Esophagus muscularis mucosa (tissue), 4 donors: Measurements from ENCODE around the gene PTCSC3. TPM values are rescaled to one million over a fixed set of nuclear protein-coding genes. Genes with fewer than 3 reads are reported as not detected.

Experiments used
- DNase-seq: peaks from one replicate; pipeline ENCODE4 v3.0.0-alpha.2; 2017; ENCODE audit errors: extremely low spot score
- H3K27ac ChIP-seq, 4 donors: fragments of 200-600 bp; sonication (generic); replicated peaks in 1 of 4; 1 replicate in 3 of 4; 2 replicates in 1 of 4; pipeline ENCODE4 v1.5.1; 2016 to 2019; ENCODE audit warnings: mild to moderate bottlenecking in 1 of 4
- H3K27me3 ChIP-seq, 4 donors: fragments of 200-600 bp; sonication (generic); one replicate each; pipeline versions ENCODE4 v1.5.1 to v1.6.0; 2016 to 2019
- H3K36me3 ChIP-seq, 4 donors: fragments of 200-600 bp; sonication (generic); one replicate each; pipeline ENCODE4 v1.5.1; 2016 to 2019
- H3K4me1 ChIP-seq, 4 donors: fragments of 200-600 bp; sonication (generic); one replicate each; pipeline ENCODE4 v1.5.1; 2016 to 2019
- H3K4me3 ChIP-seq, 4 donors: fragments of 200-600 bp; sonication (generic); 1 replicate in 2 of 4; 2 replicates in 2 of 4; pipeline ENCODE4 v1.5.1; 2016 to 2019; ENCODE audit warnings: mild to moderate bottlenecking in 4 of 4, moderate library complexity in 1 of 4
- H3K9me3 ChIP-seq, 4 donors: fragments of 200-600 bp; sonication (generic); 1 replicate in 3 of 4; 2 replicates in 1 of 4; pipeline ENCODE4 v1.5.1; 2016 to 2019
- EP300 ChIP-seq: sonication (generic); formaldehyde crosslinking; IDR thresholded peaks from one replicate; pipeline ENCODE4 v1.6.1; 2017; ENCODE audit warnings: antibody characterized with exemption
- POLR2A ChIP-seq: fragments of 450-650 bp; IDR thresholded peaks from one replicate; pipeline ENCODE4 v1.6.1; 2017; ENCODE audit warnings: antibody characterized with exemption, moderate library complexity, mild to moderate bottlenecking, low read depth
- POLR2AphosphoS5 ChIP-seq, 2 donors: sonication (generic); formaldehyde crosslinking; IDR thresholded peaks; one replicate each; pipeline ENCODE4 v1.6.1; 2017; ENCODE audit warnings: antibody characterized with exemption in 2 of 2
- WGBS: methylation state at CpG from one replicate; pipeline ENCODE4 v1.1.5; 2018; 5-methylcytosine and 5-hydroxymethylcytosine counted together
- intact Hi-C: fragments of 100-400 bp; cut with DNase I; formaldehyde crosslinking; loops from one replicate; pipeline ENCODE4 v1.15.1; 2023
- total RNA-seq, 4 donors: library from RNA; depleted of rRNA; stranded (reverse); fragments of >200 nt; gene quantifications; one replicate each; pipeline versions ENCODE4 v1.1.0 to v1.2.1, GENCODE V29; 2016
- TF ChIP-seq, protein P1 (sequence below), 3 experiments: fragments of 200-600 bp in 2 of 3; fragments of 450-650 bp in 1 of 3; sonication (generic) in 2 of 3; IDR thresholded peaks; one replicate each; pipeline ENCODE4 v1.5.1; 2017 to 2019; ENCODE audit warnings: antibody characterized with exemption in 3 of 3, mild to moderate bottlenecking in 2 of 3, moderate library complexity in 1 of 3

The PTCSC3 gene
- total RNA-seq, 4 donors from 2014 or later, result not detected

DNA sequence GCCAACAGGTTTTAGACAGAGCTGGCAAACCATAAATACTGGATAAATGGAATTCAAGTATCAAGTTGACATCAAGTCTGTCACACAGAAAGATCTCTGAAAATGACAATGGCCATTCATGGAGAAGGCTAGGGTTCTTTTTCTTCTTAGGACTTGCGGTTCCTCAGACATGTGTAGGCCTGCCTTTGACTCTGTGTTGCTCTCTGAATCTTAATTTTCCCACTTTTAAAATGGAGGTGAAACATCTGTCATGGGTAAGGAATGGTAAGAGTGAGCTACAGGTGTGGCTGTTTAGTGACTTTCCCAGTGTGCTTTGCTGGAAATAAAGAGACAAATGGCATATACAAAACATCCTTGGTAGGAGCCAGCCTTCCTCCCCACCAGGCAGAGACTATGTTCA lies 79.2 kb downstream of the PTCSC3 start:
- WGBS, result 94% methylated on average over 1 of the region's 1 CpG
- no peak overlapping the region for H3K4me3 ChIP-seq
- H3K36me3 ChIP-seq, result no peaks in the 10 kb centered on the region
- H3K4me1 ChIP-seq, result no peaks in the 10 kb centered on the region
- no peak for TF ChIP-seq EP300
- no peak for TF ChIP-seq POLR2A
- TF ChIP-seq, protein P1, sequence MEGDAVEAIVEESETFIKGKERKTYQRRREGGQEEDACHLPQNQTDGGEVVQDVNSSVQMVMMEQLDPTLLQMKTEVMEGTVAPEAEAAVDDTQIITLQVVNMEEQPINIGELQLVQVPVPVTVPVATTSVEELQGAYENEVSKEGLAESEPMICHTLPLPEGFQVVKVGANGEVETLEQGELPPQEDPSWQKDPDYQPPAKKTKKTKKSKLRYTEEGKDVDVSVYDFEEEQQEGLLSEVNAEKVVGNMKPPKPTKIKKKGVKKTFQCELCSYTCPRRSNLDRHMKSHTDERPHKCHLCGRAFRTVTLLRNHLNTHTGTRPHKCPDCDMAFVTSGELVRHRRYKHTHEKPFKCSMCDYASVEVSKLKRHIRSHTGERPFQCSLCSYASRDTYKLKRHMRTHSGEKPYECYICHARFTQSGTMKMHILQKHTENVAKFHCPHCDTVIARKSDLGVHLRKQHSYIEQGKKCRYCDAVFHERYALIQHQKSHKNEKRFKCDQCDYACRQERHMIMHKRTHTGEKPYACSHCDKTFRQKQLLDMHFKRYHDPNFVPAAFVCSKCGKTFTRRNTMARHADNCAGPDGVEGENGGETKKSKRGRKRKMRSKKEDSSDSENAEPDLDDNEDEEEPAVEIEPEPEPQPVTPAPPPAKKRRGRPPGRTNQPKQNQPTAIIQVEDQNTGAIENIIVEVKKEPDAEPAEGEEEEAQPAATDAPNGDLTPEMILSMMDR (IDR thresholded peaks at IDR 0.05), result no peak
- TF ChIP-seq POLR2AphosphoS5 (IDR thresholded peaks at IDR 0.05), result no peak
- H3K27me3 ChIP-seq, result peaks cover 0 to 4% (median 0%) of the 10 kb centered on the region in 4 donors
- H3K27ac ChIP-seq, result no peak overlapping the region
- intact Hi-C loops, result no loop called here
- no peak for DNase-seq
- H3K9me3 ChIP-seq, result no peaks in the 10 kb centered on the region

DNA sequence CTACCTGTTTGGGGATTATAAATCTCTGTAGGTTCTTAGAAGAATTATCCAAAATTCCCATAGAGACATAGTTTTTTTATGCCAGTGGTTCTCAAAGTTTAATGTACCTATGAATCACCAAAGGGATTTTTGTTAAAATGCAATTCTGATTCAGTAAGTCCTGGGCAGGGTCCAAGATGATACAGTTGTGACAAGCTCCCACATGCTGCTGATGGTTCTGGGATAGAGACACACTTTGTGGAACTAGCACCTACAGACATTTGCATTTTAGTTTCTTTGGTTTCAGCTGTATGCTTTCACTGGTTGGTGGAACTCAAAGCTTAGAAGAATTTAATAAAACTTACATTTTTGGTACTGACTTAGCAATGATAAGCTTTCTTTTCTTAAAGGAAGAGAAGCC lies 80.4 kb downstream of the PTCSC3 start:
- no peak overlapping the region for H3K4me3 ChIP-seq
- no peaks in the 10 kb centered on the region for H3K36me3 ChIP-seq
- no peak for DNase-seq
- H3K27me3 ChIP-seq, result peaks cover 0 to 4% (median 0%) of the 10 kb centered on the region in 4 donors
- TF ChIP-seq EP300 (no peak), POLR2AphosphoS5 (IDR thresholded peaks at IDR 0.05) (no peak), POLR2A (no peak)
- TF ChIP-seq, protein P1 (IDR thresholded peaks at IDR 0.05), result no peak
- intact Hi-C loops, result no loop called here
- peaks cover 0 to 2% (median 0%) of the 10 kb centered on the region in 4 donors for H3K4me1 ChIP-seq
- no peak overlapping the region for H3K27ac ChIP-seq
- no peaks in the 10 kb centered on the region for H3K9me3 ChIP-seq

DNA sequence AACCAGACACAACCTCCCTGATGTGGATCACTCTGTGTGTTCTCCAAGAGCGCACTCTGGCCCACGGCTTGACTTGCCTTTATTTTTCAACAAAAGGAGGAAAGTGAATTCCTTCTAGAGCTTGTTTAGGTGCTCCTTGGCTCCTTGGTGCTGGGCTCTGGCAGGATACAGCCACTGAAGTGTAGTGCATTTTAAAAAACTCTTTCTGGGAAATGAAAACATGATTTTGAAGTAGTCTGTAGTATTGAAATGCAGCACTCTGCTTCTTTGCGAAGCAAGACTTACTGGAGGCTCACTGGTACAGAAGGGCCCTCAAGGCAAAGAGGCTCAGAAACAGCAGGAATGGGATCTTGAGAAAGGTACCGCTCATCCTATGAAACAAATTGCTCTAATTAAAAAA lies 81.6 kb downstream of the PTCSC3 start:
- no peak for DNase-seq
- intact Hi-C loops, result no loop called here
- 75% methylated on average over 4 of the region's 4 CpGs for WGBS
- peaks cover 0 to 4% (median 0%) of the 10 kb centered on the region in 4 donors for H3K27me3 ChIP-seq
- TF ChIP-seq EP300 (no peak), POLR2AphosphoS5 (IDR thresholded peaks at IDR 0.05) (no peak), POLR2A (no peak)
- TF ChIP-seq, protein P1 (IDR thresholded peaks at IDR 0.05), result no peak
- peaks cover 0 to 4% (median 0%) of the 10 kb centered on the region in 4 donors for H3K4me1 ChIP-seq
- H3K4me3 ChIP-seq, result no peak overlapping the region
- no peak overlapping the region for H3K27ac ChIP-seq
- no peaks in the 10 kb centered on the region for H3K9me3 ChIP-seq
- H3K36me3 ChIP-seq, result no peaks in the 10 kb centered on the region

DNA sequence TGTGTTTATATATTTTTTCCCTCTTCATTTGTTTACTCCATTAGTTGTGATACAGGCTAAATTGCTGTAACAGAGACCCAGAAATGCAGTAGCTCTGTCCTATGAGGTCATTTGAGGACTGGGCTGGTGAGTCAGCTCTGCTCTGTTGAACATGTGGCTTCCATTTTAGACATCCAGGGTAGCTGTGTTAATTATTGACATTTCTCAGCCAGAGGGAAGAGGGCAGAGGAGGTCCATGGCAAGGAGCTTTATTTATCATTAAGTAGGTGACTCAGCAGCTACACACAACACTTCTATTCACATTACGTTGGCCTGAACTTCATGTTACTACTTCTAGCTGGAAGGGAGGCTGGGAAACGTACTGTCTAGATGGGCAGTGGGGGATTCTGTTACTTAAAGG lies 85.4 kb downstream of the PTCSC3 start:
- no peaks in the 10 kb centered on the region for H3K27me3 ChIP-seq
- H3K27ac ChIP-seq, result no peak overlapping the region
- intact Hi-C loops, result no loop called here
- TF ChIP-seq, protein P1 (IDR thresholded peaks at IDR 0.05), result no peak
- TF ChIP-seq EP300, result no peak
- no peak for TF ChIP-seq POLR2A
- no peak for TF ChIP-seq POLR2AphosphoS5 (IDR thresholded peaks at IDR 0.05)
- H3K36me3 ChIP-seq, result no peaks in the 10 kb centered on the region
- 44% methylated on average over 2 of the region's 2 CpGs for WGBS
- no peaks in the 10 kb centered on the region for H3K9me3 ChIP-seq
- DNase-seq, result no peak
- H3K4me3 ChIP-seq, result no peak overlapping the region
- peaks cover 0 to 4% (median 0%) of the 10 kb centered on the region in 4 donors for H3K4me1 ChIP-seq

DNA sequence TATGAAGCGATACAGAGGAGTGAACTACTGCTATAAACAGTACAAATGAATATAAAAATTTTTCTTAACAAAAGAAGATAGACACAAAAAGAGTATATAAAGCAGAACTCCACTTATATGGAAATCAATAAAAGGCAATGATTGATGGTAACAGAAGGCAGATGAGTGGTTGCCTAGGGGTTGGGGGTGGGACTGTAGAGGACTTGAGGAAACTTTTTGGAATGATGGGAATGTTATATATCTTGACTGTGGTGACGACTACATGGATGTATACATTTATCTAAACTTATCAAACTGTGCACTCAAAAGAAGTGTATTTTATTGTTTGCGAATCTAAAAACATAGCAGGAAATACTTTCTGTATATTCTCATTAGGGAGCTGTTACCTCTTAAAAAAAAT lies 89.1 kb downstream of the PTCSC3 start:
- no peaks in the 10 kb centered on the region for H3K9me3 ChIP-seq
- TF ChIP-seq, protein P1 (IDR thresholded peaks at IDR 0.05), result no peak
- H3K27me3 ChIP-seq, result no peaks in the 10 kb centered on the region
- 77% methylated on average over 3 of the region's 3 CpGs for WGBS
- intact Hi-C loops, result no loop called here
- H3K4me1 ChIP-seq, result peaks cover 0 to 4% (median 0%) of the 10 kb centered on the region in 4 donors
- no peak for DNase-seq
- H3K4me3 ChIP-seq, result no peak overlapping the region
- no peak overlapping the region for H3K27ac ChIP-seq
- no peaks in the 10 kb centered on the region for H3K36me3 ChIP-seq
